Left lung (tissue), 10 donors: ENCODE measurements around the gene IFT88. TPM values are rescaled to one million over a fixed set of nuclear protein-coding genes. Genes with fewer than 3 reads are reported as not detected.

ENCODE experiments used
- ATAC-seq: fragments of 200-7000 bp; cut with Tn5 transposase; one replicate; pipeline ENCODE4 v1.9.1; 2020; ENCODE audit warnings: moderate library complexity
- DNase-seq, 4 donors: peaks; one replicate each; pipeline ENCODE4 v3.0.0-alpha.2; 2013 to 2020
- H3K27ac ChIP-seq, 2 donors: fragments of 200-600 bp; sonication (generic) in 1 of 2; one replicate each; pipeline versions ENCODE4 v1.5.0 to v1.8.0; 2020 to 2021
- H3K27me3 ChIP-seq, 2 donors: fragments of 200-600 bp; sonication (generic) in 1 of 2; one replicate each; pipeline versions ENCODE4 v1.5.0 to v1.8.0; 2020 to 2021
- H3K36me3 ChIP-seq, 2 donors: fragments of 200-600 bp; sonication (generic) in 1 of 2; one replicate each; pipeline versions ENCODE4 v1.5.0 to v1.8.0; 2020 to 2021
- H3K4me1 ChIP-seq, 2 donors: fragments of 200-600 bp; one replicate each; pipeline ENCODE4 v1.8.0; 2021
- H3K4me3 ChIP-seq, 2 donors: fragments of 200-600 bp; sonication (generic) in 1 of 2; one replicate each; pipeline versions ENCODE4 v1.5.0 to v1.8.0; 2020 to 2021; ENCODE audit warnings: mild to moderate bottlenecking in 1 of 2
- H3K9me3 ChIP-seq, 2 donors: fragments of 200-600 bp; sonication (generic) in 1 of 2; one replicate each; pipeline versions ENCODE4 v1.5.0 to v1.8.0; 2020 to 2021
- intact Hi-C, 2 donors: fragments of 100-400 bp; cut with DNase I; formaldehyde crosslinking; loops; one replicate each; pipeline versions ENCODE4 v1.11.2 to v1.14.2; 2022
- polyA plus RNA-seq, 6 donors: library from polyadenylated mRNA; unstranded; fragments of 120-200 nt; gene quantifications; one replicate each; pipeline ENCODE4 v1.2.1, GENCODE V29; 2013; ENCODE audit not compliant: insufficient read length in 6 of 6
- total RNA-seq, 2 donors: library from RNA; stranded (reverse); fragmentation: NEBNext Ultra II Directional; extraction: Animal tissue kit (Norgen Biotek cat#: 25700); gene quantifications; one replicate each; pipeline ENCODE4 v1.2.1, GENCODE V29; 2021
- TF ChIP-seq, protein P1 (sequence below), 2 donors: fragments of 200-600 bp; sonication (generic) in 1 of 2; IDR thresholded peaks; one replicate each; pipeline versions ENCODE4 v1.5.0 to v1.8.0; 2021; ENCODE audit warnings: antibody characterized with exemption in 2 of 2
- donor health status: DM: no; HTN: yes; CAD: no.
- donor health status: DM: no; HTN: no; CAD: no.

IFT88 gene
- total and polyA plus RNA-seq, 8 donors: 13.5 to 37.9 (median 35.8) TPM

DNA sequence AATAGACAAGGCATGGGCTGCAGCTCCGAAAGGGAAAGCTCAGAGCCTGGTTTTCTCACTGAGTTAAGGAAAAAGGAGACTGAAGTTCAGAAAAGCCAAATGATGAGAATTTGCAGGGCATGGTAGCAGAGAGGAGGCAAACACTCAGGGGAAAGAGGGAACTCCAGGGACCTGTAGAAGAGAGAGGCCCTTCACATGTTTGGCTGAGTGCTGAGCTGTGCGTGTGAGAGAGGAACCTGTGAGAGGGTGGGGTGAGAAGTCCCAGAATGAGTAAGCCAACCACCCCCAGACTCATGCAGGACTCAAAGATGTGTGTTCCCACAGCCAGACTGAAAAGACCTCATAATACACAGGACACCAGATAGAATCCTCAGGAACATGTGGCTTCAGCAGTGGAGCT is 38.5 kb upstream of the IFT88 start:
- no peaks in the 10 kb centered on the region for H3K27me3 ChIP-seq
- H3K4me1 ChIP-seq: peaks cover 6 to 22% of the 10 kb centered on the region in 2 donors
- no peaks in the 10 kb centered on the region for H3K9me3 ChIP-seq
- DNase-seq: no peak
- TF ChIP-seq, protein P1, sequence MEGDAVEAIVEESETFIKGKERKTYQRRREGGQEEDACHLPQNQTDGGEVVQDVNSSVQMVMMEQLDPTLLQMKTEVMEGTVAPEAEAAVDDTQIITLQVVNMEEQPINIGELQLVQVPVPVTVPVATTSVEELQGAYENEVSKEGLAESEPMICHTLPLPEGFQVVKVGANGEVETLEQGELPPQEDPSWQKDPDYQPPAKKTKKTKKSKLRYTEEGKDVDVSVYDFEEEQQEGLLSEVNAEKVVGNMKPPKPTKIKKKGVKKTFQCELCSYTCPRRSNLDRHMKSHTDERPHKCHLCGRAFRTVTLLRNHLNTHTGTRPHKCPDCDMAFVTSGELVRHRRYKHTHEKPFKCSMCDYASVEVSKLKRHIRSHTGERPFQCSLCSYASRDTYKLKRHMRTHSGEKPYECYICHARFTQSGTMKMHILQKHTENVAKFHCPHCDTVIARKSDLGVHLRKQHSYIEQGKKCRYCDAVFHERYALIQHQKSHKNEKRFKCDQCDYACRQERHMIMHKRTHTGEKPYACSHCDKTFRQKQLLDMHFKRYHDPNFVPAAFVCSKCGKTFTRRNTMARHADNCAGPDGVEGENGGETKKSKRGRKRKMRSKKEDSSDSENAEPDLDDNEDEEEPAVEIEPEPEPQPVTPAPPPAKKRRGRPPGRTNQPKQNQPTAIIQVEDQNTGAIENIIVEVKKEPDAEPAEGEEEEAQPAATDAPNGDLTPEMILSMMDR (IDR thresholded peaks at IDR 0.05): no peak
- H3K27ac ChIP-seq: no peak overlapping the region
- H3K36me3 ChIP-seq: no peaks in the 10 kb centered on the region
- H3K4me3 ChIP-seq: no peak overlapping the region
- intact Hi-C loops: no loop called here
- no peak for ATAC-seq

DNA sequence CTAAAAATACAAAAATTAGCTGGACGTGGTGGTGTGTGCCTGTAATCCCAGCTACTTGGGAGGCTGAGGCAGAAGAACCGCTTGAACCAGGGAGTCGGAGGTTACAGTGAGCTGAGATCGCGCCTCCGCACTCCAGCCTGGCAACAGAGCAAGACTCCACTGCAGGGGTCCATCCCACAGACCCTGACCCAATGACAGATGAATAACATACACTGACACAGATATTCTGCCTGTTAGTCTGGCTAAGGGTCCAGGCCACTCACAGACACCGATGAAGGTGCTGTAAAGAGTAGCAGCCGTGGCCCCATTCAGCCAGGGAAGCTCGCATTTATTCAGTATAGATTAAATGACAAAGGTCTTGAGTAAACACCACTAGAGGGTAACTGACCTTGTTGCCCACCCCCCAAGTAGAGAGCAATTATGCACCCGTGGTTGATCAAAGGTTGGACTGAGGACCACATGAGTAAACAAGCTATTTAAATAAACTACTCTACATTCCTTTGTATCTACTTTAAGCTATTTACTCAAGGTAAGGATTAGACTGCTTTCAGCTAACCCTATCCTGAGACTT is 32.8 kb upstream of the IFT88 start:
- no peak overlapping the region for H3K4me3 ChIP-seq
- no peak overlapping the region for H3K27ac ChIP-seq
- TF ChIP-seq, protein P1 (IDR thresholded peaks at IDR 0.05): no peak
- DNase-seq (no peak), ATAC-seq (no peak)
- intact Hi-C loops: no loop called here
- H3K27me3 ChIP-seq: no peaks in the 10 kb centered on the region
- no peaks in the 10 kb centered on the region for H3K36me3 ChIP-seq
- H3K9me3 ChIP-seq: peaks cover 0 to 17% of the 10 kb centered on the region in 2 donors
- no peaks in the 10 kb centered on the region for H3K4me1 ChIP-seq

DNA sequence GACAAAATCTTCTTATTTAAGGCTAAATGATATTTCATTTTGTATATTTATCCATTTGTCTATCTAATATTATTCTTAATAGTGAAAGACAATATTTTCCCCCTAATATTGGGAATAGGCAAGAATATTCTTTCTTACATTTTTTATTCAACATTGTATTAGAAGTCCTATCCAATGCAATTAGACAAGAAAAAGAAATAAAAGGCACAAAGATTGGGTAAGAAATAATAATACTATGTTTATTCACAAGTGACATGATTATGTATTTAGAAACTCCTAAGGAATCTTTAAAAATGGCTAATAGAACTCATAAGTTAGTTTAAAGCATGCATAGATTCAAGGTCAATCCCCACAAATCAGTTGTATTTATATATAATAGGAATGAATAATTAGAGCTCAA is 30.0 kb upstream of the IFT88 start:
- no peak for DNase-seq
- Histone ChIP-seq H3K36me3 (no peaks in the 10 kb centered on the region), H3K4me1 (no peaks in the 10 kb centered on the region), H3K9me3 (peaks cover 0 to 17% of the 10 kb centered on the region in 2 donors), H3K27me3 (no peaks in the 10 kb centered on the region), H3K27ac (no peak overlapping the region), H3K4me3 (no peak overlapping the region)
- TF ChIP-seq, protein P1 (IDR thresholded peaks at IDR 0.05): no peak
- intact Hi-C loops: no loop called here
- ATAC-seq: no peak

DNA sequence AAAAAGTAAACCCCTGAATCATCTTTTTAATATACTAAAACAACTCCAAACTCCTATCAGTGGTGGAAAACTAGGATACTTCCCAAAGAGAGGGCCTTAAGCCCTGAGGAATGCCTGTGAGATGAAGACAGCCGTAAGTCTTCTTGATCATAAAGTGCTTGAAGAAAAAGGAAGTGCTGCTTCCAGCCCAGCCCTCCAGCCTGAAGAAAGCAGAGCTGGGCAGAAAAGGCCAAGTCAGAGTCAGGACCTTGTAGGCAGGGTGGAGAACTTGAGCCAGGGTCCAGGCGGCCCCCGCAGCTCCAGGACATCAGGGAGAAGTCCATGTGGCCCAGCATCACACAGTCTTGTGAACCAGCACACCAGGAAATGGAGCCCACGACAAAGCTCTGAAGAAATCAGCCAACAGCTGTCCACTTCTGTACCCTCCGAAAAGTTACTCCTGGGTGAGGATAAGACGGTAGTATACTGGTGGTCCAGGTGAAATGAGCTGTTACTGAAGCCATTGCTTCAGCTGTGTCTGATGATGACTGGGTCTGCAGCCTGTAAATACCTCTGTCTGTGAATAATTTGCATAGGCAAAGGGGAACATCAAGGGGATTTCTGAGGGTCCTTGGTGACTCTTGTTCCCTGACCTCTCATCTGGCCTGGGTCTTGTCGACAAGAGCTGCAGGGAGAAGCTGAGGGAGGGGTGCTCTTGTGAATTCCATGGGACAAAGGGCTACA is 22.6 kb upstream of the IFT88 start:
- H3K36me3 ChIP-seq: no peaks in the 10 kb centered on the region
- DNase-seq: no peak
- no peaks in the 10 kb centered on the region for H3K9me3 ChIP-seq
- intact Hi-C loops: no loop called here
- H3K4me1 ChIP-seq: peaks cover 0 to 10% of the 10 kb centered on the region in 2 donors
- ATAC-seq: peak; percentile 45
- TF ChIP-seq, protein P1 (IDR thresholded peaks at IDR 0.05): no peak
- no peak overlapping the region for H3K4me3 ChIP-seq
- H3K27ac ChIP-seq: no peak overlapping the region
- no peaks in the 10 kb centered on the region for H3K27me3 ChIP-seq

DNA sequence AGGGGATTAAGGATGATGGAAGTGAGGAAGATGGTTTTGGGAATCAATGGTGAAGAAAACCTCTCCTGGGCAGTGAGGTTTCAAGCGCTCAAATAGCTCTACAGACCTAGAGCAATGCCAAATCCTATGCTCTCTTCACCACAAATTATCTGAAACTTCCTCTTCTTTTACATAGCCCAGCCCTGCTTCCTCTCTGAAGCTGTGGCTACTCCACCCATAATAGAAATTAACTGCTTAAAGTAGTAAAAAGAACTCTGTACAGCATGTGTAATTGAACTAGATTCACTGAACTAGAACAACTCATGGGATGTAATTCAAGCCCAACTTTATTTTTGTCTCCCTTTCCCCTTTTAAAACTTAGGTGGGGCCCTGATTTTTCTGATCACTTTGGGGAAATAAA is 20.4 kb upstream of the IFT88 start:
- Histone ChIP-seq H3K4me3 (no peak overlapping the region), H3K4me1 (peaks cover 0 to 10% of the 10 kb centered on the region in 2 donors), H3K27me3 (no peaks in the 10 kb centered on the region), H3K36me3 (no peaks in the 10 kb centered on the region), H3K9me3 (no peaks in the 10 kb centered on the region), H3K27ac (no peak overlapping the region)
- ATAC-seq: peak; percentile 59
- no peak for DNase-seq
- TF ChIP-seq, protein P1 (IDR thresholded peaks at IDR 0.05): no peak
- intact Hi-C loops: no loop called here
